GM12872 (cell line): ENCODE results near the gene INHA.

Source experiments
- CTCF ChIP-seq: IDR thresholded peaks from 3 replicates; pipeline ENCODE4 v1.5.1; 2011; ENCODE audit warnings: low read depth, mild to moderate bottlenecking, low read length, moderate library complexity; ENCODE audit not compliant: insufficient read depth

Gene INHA

DNA sequence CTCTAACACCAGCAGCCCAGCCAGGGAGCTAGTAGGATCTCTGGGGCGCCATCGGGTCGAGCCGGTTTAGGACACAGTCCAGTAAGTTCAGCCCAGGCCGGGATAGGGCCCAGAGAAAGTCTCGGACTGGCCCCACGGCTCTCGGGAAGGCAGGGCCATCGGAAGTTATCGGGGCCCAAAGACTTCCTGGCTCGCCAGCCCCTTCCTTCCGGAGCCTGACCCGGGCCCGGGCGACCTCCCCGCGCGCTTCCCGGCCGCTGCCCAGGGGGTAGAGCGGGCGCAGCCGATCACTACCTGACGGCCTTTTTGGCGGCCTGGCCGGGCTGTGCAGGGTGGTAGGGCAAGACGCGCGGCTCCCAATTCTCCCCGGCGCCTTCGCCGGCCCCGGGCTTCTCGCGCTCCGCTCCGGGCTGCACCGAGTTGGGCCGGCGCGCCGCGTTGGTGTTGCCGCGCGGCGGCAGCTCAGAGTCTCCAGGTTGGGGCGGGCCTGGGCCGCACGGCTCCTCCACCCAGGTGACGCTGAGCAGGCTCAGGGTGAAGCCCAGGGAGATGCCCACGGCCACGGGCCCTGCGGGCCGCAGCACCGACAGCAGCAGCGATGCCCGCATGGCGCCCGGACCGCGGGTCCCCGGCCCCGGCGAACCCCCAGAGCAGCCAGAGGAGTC, 29.0 kb upstream of the INHA start:
- no peak for TF ChIP-seq CTCF

DNA sequence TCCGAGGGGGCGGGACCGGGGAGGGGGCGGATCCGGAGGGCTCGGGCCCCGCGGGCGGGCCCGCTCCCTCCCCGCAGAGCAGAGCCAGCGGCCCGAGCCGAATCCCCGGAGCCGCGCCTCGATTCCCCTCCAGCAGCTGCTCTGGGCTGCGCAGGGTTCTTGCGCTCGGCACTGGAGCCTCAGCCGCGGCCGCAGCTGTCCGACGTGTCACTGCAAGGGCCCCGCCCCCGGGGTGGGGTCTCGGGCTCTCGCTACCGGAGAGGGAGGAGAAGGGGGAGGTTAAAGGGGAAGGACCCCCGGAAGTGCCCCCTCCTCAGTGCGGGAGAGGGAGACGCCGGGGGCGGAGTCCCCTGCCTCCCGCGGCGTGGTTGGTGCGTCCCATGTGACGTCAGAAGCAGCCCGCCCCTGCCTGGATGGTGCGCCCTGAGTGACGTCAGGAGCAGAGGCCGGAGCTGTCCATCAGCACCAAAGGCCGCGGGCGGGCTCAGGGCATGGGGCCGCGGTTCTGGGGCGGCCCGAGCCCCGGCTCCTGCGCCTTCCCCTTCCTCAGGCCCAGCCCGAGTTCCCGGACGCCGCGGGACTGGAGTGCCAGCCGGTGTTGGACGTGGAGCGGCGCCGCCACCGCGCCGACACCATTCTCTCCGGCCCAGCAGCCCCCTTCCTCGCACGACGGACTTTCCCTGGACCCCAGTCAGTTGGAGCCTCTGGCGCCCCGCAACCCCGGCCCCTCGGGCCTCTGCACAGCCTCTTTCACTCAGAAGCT, 28.3 kb upstream of the INHA start, which contains the start of the genes CHPF and TMEM198:
TSS of gene CHPF (minus strand) at position 214 of the 763 bp plus-strand sequence. CDS start 271 bp downstream, outside the sequence.
TSS of gene TMEM198 (plus strand) at position 433 of the 763 bp plus-strand sequence. CDS start 700 bp downstream, outside the sequence.
- TF ChIP-seq CTCF: no peak

DNA sequence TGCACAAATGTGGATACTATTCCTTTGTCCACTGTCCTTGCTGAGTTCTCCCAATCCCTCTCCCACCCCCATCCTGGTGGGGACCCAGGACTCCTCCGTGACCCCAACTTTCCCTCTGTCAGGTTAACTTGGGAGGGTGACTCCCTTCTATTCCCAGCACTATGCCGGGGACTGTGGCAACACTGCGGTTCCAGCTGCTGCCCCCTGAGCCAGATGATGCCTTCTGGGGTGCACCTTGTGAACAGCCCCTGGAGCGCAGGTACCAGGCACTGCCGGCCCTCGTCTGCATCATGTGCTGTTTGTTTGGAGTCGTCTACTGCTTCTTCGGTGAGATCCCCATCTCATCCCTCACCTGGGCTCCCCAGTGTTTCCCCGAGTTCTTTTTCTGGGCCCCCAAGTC, 27.5 kb upstream of the INHA start:
- no peak for TF ChIP-seq CTCF

GRCh38 chr2:219545295-219545942, 26.7 kb upstream of the INHA start:
- no peak for TF ChIP-seq CTCF

DNA sequence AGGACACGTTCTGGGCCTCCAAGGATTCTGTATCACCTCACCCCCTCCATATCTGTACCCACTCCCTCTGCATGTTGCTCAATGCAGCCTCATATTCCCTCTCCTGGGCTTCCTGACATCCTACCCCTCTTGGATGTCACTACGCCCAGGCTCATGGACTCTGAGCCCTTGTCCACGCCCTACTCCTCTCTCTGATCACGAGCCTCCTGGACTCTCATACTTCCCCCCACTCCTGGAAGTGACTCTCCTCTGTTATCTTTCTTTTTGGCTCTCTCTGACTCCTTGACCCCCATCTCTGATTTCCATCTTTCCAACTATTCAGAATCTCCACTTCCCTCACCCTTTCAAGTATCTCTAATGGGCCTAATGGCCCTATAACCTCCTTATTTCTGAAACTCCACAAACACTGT, 26.2 kb upstream of the INHA start:
- no peak for TF ChIP-seq CTCF

- no peak for TF ChIP-seq CTCF
Measured at GRCh38 chr2:219547621-219548020, 24.5 kb upstream of the INHA start.

DNA sequence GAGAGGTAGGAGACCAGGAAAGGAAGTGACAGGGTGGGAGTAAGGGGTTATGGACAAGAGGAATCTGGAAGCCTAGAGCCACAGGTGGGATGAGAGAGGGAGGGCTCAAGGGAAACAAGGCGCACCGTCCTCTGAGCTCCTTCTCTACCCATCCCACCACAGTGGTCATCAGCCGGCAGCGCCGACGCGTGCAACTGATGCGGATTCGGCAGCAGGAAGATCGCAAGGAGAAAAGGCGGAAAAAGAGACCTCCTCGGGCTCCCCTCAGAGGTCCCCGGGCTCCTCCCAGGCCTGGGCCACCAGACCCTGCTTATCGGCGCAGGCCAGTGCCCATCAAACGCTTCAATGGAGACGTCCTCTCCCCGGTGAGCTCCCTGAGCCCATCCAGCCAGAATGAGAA, 23.1 kb upstream of the INHA start:
- no peak for TF ChIP-seq CTCF
